ENCODE data around the gene OR51B5.
"Not testable (repeated sequence)": the region's sequence is repeated elsewhere in the genome, so short reads cannot be mapped to it uniquely, and the experiment has no call there.

OR51B5 gene

DNA sequence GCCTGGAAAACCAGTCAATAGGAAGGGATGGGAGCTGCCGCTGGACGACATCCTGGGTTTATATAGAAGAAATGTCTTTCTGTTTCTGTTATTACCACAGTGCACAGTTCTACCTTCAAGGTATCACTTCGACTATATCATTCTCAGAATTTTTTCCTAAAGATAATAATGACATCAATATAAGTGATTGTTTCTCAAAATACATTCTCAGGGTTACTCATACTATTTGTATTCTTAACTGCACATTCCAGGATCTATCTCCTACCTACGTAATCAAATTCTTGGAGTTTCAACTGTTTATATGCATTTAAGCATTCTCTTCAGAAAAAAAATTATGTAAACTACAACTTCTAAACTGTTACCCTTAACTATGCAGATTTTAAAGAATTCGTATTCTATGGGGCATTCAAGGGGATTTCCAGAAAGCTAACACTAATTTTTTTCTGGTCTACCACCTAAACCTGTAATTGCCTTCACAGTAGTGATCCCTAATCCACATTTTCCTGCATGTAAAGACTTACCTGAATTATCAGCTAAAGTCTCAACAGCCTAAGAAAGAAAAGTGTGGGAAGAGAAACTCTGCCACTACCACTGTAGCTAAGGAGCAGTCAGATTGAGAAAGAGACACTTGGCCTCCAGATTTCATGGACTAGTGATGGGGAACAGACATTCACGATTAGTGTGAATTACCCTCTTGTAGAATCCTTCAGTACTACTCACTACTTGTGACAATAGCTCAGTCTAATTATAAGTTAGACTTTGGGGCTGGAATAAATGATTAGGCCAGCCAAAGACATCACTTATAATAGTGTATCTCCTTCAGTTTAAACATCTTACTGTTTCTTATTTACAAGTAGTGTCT lies at the start of gene OR51B5:
TSS of gene OR51B5 (minus strand) at position 51 of the 862 bp plus-strand sequence. CDS start at position 51, 0 bp downstream.
- Histone ChIP-seq H3K9me3 (ENCODE audit: control insufficient read depth, insufficient read depth, low read depth, low read length) (no peaks in the 10 kb centered on the region), H3K36me3 (ENCODE audit: control insufficient read depth, insufficient read depth, low read length) (no peaks in the 10 kb centered on the region), H3K4me3 (ENCODE audit: low read depth, low read length) (no peak within 1 kb of the TSS), H3K4me1 (ENCODE audit: control insufficient read depth, insufficient read depth, low read length) (peaks cover 11% of the 10 kb centered on the region), H3K9ac (ENCODE audit: low read length) (no peak within 1 kb of the TSS), H3K27ac (ENCODE audit: low read depth, low read length) (no peak within 1 kb of the TSS), H3K27me3 (ENCODE audit: control insufficient read depth, insufficient read depth, low read length) (no peaks in the 10 kb centered on the region)

GRCh38 chr11:5390210-5390609 lies 46.9 kb upstream of the OR51B5 start:
- Histone ChIP-seq H3K9ac (ENCODE audit: low read length) (no peak overlapping the region), H3K4me1 (ENCODE audit: control insufficient read depth, insufficient read depth, low read length) (peaks cover 20% of the 10 kb centered on the region), H3K9me3 (ENCODE audit: control insufficient read depth, insufficient read depth, low read depth, low read length) (no peaks in the 10 kb centered on the region), H3K27me3 (ENCODE audit: control insufficient read depth, insufficient read depth, low read length) (no peaks in the 10 kb centered on the region), H3K36me3 (ENCODE audit: control insufficient read depth, insufficient read depth, low read length) (no peaks in the 10 kb centered on the region), H3K4me3 (ENCODE audit: low read depth, low read length) (no peak overlapping the region), H3K27ac (ENCODE audit: low read depth, low read length) (no peak overlapping the region)

DNA sequence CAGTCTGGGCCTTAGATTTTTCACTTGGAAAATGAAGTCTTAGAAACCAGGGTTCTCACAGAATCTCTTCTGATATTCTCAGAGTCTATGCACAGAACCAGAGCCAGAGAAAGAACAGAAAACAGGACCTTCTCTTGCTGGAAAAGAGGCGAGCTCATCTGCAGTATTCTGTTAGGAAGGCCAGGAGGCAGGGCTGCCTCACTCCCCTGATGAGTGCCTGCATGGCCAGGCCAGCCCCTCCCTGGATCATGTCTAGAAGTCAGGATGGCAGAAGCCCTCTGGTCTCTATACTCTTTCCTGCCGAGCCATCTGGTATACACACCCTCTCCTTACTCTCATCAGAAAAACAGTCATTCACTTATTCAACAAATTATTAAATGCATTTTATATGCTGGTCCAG lies 41.0 kb upstream of the OR51B5 start:
- H3K27me3 ChIP-seq (ENCODE audit: control insufficient read depth, insufficient read depth, low read length), result no peaks in the 10 kb centered on the region
- no peak overlapping the region for H3K4me3 ChIP-seq (ENCODE audit: low read depth, low read length)
- no peaks in the 10 kb centered on the region for H3K36me3 ChIP-seq (ENCODE audit: control insufficient read depth, insufficient read depth, low read length)
- H3K4me1 ChIP-seq (ENCODE audit: control insufficient read depth, insufficient read depth, low read length), result peaks cover 29% of the 10 kb centered on the region
- no peak overlapping the region for H3K27ac ChIP-seq (ENCODE audit: low read depth, low read length)
- H3K9ac ChIP-seq (ENCODE audit: low read length), result no peak overlapping the region
- H3K9me3 ChIP-seq (ENCODE audit: control insufficient read depth, insufficient read depth, low read depth, low read length), result no peaks in the 10 kb centered on the region

DNA sequence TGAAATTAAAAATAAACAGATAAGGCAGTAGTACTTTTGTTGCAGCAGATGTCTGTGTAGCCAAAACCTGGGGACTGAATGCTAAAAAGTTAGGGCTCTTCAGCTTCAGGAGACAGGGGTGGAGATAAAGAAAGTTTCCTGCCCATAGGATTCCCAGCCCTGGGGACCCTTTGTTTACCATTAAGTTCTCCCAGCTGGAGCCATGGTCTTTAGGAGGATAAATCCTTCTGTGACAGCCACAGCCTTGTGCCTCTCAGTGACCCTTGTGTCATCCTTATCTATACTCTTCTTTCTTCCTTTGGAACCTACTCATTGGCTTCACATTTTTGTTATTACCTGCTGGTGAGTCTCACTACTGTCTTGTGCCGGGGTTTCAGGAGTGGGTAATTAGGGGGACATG lies 40.3 kb upstream of the OR51B5 start, which contains the start of gene OR51M1:
TSS of gene OR51M1 (plus strand) at position 237 of the 400 bp plus-strand sequence. CDS start 5,587 bp downstream, outside the sequence.
- Histone ChIP-seq H3K36me3 (ENCODE audit: control insufficient read depth, insufficient read depth, low read length) (no peaks in the 10 kb centered on the region), H3K4me1 (ENCODE audit: control insufficient read depth, insufficient read depth, low read length) (peaks cover 23% of the 10 kb centered on the region), H3K9ac (ENCODE audit: low read length) (no peak within 1 kb of the TSS), H3K4me3 (ENCODE audit: low read depth, low read length) (no peak within 1 kb of the TSS), H3K9me3 (ENCODE audit: control insufficient read depth, insufficient read depth, low read depth, low read length) (no peaks in the 10 kb centered on the region), H3K27me3 (ENCODE audit: control insufficient read depth, insufficient read depth, low read length) (no peaks in the 10 kb centered on the region), H3K27ac (ENCODE audit: low read depth, low read length) (no peak within 1 kb of the TSS)

- no peak overlapping the region for H3K27ac ChIP-seq (ENCODE audit: low read depth, low read length)
- no peaks in the 10 kb centered on the region for H3K9me3 ChIP-seq (ENCODE audit: control insufficient read depth, insufficient read depth, low read depth, low read length)
- no peaks in the 10 kb centered on the region for H3K27me3 ChIP-seq (ENCODE audit: control insufficient read depth, insufficient read depth, low read length)
- no peaks in the 10 kb centered on the region for H3K36me3 ChIP-seq (ENCODE audit: control insufficient read depth, insufficient read depth, low read length)
- no peak overlapping the region for H3K9ac ChIP-seq (ENCODE audit: low read length)
- H3K4me3 ChIP-seq (ENCODE audit: low read depth, low read length), result no peak overlapping the region
- peaks cover 8% of the 10 kb centered on the region; the same call in 1 of the 2 replicates for H3K4me1 ChIP-seq (ENCODE audit: control insufficient read depth, insufficient read depth, low read length)
Measured at GRCh38 chr11:5380740-5381342, 37.5 kb upstream of the OR51B5 start.

DNA sequence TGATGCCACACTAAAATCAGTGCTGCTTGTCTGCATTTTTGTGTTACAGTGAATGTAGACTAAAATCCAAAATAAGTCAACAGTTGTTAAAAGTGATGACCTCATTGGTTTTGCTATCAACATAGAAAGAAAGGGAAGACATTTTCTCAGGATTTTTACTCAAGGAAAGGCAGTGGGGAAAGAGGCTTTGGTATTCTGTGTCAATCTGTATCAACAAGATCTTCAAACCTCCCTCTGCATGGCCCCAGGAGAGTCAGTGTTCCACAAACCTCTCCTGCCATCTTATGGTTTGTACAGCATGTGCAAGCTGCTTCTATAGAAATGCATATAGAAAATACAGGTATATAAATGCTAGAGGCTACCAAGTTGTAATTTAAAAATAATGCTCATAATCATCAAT lies 26.5 kb upstream of the OR51B5 start:
- H3K4me3 ChIP-seq (ENCODE audit: low read depth, low read length), result no peak overlapping the region
- H3K4me1 ChIP-seq (ENCODE audit: control insufficient read depth, insufficient read depth, low read length), result peaks cover 8% of the 10 kb centered on the region
- H3K27me3 ChIP-seq (ENCODE audit: control insufficient read depth, insufficient read depth, low read length), result no peaks in the 10 kb centered on the region
- no peaks in the 10 kb centered on the region for H3K36me3 ChIP-seq (ENCODE audit: control insufficient read depth, insufficient read depth, low read length)
- H3K9ac ChIP-seq (ENCODE audit: low read length), result no peak overlapping the region
- peaks cover 8% of the 10 kb centered on the region for H3K9me3 ChIP-seq (ENCODE audit: control insufficient read depth, insufficient read depth, low read depth, low read length)
- H3K27ac ChIP-seq (ENCODE audit: low read depth, low read length), result no peak overlapping the region

DNA sequence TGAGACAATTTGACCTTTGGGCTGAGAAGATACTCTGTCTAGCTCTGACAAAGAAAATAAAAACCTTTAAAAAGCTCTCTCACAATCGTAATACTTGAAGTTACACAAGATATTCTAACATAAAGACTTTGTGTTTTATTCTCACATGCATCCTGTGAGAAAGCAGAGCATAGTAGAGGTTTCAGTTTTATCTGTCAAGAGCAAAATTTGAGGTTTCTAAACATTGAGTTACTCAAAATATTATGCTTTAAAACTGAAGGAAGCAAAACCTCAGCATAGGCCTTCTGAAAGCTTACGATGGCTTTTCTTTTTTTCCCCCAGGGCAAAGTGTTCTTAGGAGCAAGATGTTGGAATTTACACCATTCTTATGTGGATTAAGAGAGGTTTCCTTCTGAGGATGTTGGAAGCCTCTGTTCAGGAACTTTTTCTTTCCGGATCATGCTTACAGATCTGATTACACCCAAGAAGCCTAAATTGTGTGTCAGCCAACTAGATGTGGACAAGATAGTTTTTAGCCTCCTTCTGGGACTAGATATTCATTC lies 25.2 kb upstream of the OR51B5 start:
- no peak overlapping the region for H3K9ac ChIP-seq (ENCODE audit: low read length)
- no peaks in the 10 kb centered on the region for H3K27me3 ChIP-seq (ENCODE audit: control insufficient read depth, insufficient read depth, low read length)
- no peak overlapping the region for H3K27ac ChIP-seq (ENCODE audit: low read depth, low read length)
- H3K4me1 ChIP-seq (ENCODE audit: control insufficient read depth, insufficient read depth, low read length), result peaks cover 8% of the 10 kb centered on the region
- no peak overlapping the region; the same call in 1 of the 2 replicates for H3K4me3 ChIP-seq (ENCODE audit: low read depth, low read length)
- H3K9me3 ChIP-seq (ENCODE audit: control insufficient read depth, insufficient read depth, low read depth, low read length), result peaks cover 7% of the 10 kb centered on the region
- no peaks in the 10 kb centered on the region for H3K36me3 ChIP-seq (ENCODE audit: control insufficient read depth, insufficient read depth, low read length)

DNA sequence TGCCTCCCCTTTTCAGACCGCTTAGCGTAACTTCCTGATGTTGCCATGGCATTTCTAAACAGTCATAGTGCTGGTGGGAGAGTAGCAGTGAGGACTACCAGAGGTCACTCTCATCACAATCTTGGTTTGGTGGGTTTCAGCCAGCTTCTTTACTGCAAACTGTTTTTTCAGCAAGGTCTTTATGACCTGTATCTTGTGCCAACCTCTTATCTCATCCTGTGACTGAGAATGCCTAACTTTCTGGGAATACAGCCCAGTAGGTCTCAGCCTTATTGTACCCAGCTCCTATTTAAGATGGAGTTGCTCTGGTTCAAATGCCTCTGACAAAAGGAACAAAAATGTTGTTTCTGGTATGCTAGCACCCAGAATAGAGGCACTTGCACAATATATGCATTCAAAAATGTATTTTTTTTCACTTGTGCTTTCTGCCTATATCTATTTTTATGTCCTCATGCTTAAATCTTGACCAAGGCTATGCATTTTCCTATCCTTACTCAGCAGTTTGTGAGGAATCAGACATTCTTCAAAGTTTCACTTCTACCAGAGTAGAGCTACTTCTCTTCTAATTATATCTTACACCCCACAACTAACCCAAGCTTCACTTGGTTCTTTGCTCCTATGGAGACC lies 24.2 kb upstream of the OR51B5 start:
- no peaks in the 10 kb centered on the region for H3K36me3 ChIP-seq (ENCODE audit: control insufficient read depth, insufficient read depth, low read length)
- no peaks in the 10 kb centered on the region for H3K27me3 ChIP-seq (ENCODE audit: control insufficient read depth, insufficient read depth, low read length)
- no peaks in the 10 kb centered on the region for H3K9me3 ChIP-seq (ENCODE audit: control insufficient read depth, insufficient read depth, low read depth, low read length)
- no peak overlapping the region for H3K27ac ChIP-seq (ENCODE audit: low read depth, low read length)
- H3K9ac ChIP-seq (ENCODE audit: low read length), result no peak overlapping the region
- no peak overlapping the region for H3K4me3 ChIP-seq (ENCODE audit: low read depth, low read length)
- H3K4me1 ChIP-seq (ENCODE audit: control insufficient read depth, insufficient read depth, low read length), result peaks cover 8% of the 10 kb centered on the region

GRCh38 chr11:5366856-5367255 lies 23.5 kb upstream of the OR51B5 start:
- H3K4me1 ChIP-seq (ENCODE audit: control insufficient read depth, insufficient read depth, low read length), result peaks cover 8% of the 10 kb centered on the region
- H3K36me3 ChIP-seq (ENCODE audit: control insufficient read depth, insufficient read depth, low read length), result no peaks in the 10 kb centered on the region
- no peak overlapping the region for H3K4me3 ChIP-seq (ENCODE audit: low read depth, low read length)

GRCh38 chr11:5366365-5366764 lies 23.0 kb upstream of the OR51B5 start:
- not testable (repeated sequence) for H3K27me3 ChIP-seq (ENCODE audit: control insufficient read depth, insufficient read depth, low read length); H3K4me1 ChIP-seq (ENCODE audit: control insufficient read depth, insufficient read depth, low read length); H3K4me3 ChIP-seq (ENCODE audit: low read depth, low read length); H3K9me3 ChIP-seq (ENCODE audit: control insufficient read depth, insufficient read depth, low read depth, low read length); H3K36me3 ChIP-seq (ENCODE audit: control insufficient read depth, insufficient read depth, low read length); H3K27ac ChIP-seq (ENCODE audit: low read depth, low read length); H3K9ac ChIP-seq (ENCODE audit: low read length)

More at GRCh38 chr11:5366856-5367255, 23.5 kb upstream of the OR51B5 start:
- Histone ChIP-seq H3K27me3 (ENCODE audit: control insufficient read depth, insufficient read depth, low read length) (no peaks in the 10 kb centered on the region), H3K9ac (ENCODE audit: low read length) (no peak overlapping the region), H3K9me3 (ENCODE audit: control insufficient read depth, insufficient read depth, low read depth, low read length) (no peaks in the 10 kb centered on the region), H3K27ac (ENCODE audit: low read depth, low read length) (no peak overlapping the region)

DNA sequence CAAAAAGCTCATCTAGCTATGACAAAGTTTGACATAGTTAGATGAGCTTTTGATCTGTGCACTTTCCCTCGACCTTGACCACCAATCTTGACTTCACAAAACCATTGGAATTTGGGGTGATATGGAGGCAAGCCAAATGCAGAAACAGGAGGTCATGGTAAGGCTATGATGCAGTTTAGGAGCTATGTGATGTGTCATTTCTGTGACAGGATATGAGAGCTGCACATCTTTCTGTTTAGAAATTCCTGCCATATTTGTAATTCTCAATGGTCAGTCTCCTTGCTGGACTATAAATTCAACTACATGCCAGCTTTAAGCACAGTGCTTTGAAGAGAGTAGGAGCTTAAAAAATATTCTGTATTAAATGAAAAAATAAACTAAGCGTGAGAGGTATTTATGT lies 20.9 kb upstream of the OR51B5 start:
- Histone ChIP-seq H3K27ac (ENCODE audit: low read depth, low read length) (no peak overlapping the region), H3K4me3 (ENCODE audit: low read depth, low read length) (no peak overlapping the region), H3K4me1 (ENCODE audit: control insufficient read depth, insufficient read depth, low read length) (peaks cover 8% of the 10 kb centered on the region), H3K9ac (ENCODE audit: low read length) (no peak overlapping the region), H3K9me3 (ENCODE audit: control insufficient read depth, insufficient read depth, low read depth, low read length) (no peaks in the 10 kb centered on the region), H3K27me3 (ENCODE audit: control insufficient read depth, insufficient read depth, low read length) (no peaks in the 10 kb centered on the region), H3K36me3 (ENCODE audit: control insufficient read depth, insufficient read depth, low read length) (no peaks in the 10 kb centered on the region)
